ENCODE results near the gene OSER1.

The OSER1 gene

DNA sequence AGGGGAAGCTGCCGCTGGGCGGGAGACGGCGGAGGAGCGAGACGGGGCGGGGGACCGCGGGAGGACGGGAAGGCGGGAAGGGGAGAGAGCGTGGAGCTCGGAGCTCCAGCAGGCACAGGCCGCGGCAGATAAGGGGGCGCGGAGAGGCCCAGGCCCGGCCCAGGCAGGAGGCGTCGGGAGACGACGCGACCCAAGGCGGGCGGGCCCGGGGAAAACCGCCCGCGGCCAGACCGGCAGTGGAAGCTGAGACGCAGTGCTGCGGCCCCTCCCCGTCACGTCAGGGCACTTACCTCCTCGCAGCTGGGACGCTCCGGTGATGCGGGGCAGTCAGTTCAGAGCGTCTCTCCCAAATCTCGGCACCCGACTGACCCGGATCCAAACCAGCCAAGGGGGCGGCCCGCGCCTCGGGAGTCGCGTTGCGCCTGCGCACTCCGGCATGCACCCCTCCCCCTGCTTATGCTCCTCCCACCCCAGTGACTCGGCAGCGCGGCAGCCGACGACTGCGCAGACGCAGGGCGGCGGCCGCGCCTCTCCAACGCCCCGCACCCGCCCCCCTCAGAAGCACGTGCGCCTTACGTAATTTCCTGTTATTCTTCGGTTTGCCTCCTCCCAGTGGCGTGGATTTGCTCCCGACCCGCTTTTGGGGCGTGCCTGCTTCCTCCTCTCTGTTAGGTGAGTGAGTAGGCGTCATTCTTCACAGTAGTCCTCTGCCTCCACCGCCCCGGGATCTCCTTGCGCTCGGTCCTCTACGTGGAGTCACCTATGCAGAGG, at the start of gene OSER1:
Gene OSER1, minus strand, starts transcription at position 366 of the 771 bp plus-strand sequence. CDS start 3,814 bp downstream, outside the sequence.
- TF ChIP-seq, protein P1, sequence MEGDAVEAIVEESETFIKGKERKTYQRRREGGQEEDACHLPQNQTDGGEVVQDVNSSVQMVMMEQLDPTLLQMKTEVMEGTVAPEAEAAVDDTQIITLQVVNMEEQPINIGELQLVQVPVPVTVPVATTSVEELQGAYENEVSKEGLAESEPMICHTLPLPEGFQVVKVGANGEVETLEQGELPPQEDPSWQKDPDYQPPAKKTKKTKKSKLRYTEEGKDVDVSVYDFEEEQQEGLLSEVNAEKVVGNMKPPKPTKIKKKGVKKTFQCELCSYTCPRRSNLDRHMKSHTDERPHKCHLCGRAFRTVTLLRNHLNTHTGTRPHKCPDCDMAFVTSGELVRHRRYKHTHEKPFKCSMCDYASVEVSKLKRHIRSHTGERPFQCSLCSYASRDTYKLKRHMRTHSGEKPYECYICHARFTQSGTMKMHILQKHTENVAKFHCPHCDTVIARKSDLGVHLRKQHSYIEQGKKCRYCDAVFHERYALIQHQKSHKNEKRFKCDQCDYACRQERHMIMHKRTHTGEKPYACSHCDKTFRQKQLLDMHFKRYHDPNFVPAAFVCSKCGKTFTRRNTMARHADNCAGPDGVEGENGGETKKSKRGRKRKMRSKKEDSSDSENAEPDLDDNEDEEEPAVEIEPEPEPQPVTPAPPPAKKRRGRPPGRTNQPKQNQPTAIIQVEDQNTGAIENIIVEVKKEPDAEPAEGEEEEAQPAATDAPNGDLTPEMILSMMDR (conservative IDR thresholded peaks at IDR 0.05; ENCODE audit: low read depth, low read length) = no peak
- peak; percentile 98 for DNase-seq (ENCODE audit: low read depth)
- peak within 1 kb of the TSS; percentile 97 for H3K4me3 ChIP-seq (ENCODE audit: low read depth, low read length)

- TF ChIP-seq, protein P1 (conservative IDR thresholded peaks at IDR 0.05; ENCODE audit: low read depth, low read length) = no peak
- H3K4me3 ChIP-seq (ENCODE audit: low read depth, low read length) = no peak overlapping the region
- no peak for DNase-seq (ENCODE audit: low read depth)
Observed at GRCh38 chr20:44258226-44258890, 47.8 kb upstream of the OSER1 start.

GRCh38 chr20:44256961-44257360, 46.4 kb upstream of the OSER1 start:
- TF ChIP-seq, protein P1 (conservative IDR thresholded peaks at IDR 0.05; ENCODE audit: low read depth, low read length) = no peak
- H3K4me3 ChIP-seq (ENCODE audit: low read depth, low read length) = no peak overlapping the region
- DNase-seq (ENCODE audit: low read depth) = no peak

GRCh38 chr20:44255942-44256341, 45.4 kb upstream of the OSER1 start:
- TF ChIP-seq, protein P1 (conservative IDR thresholded peaks at IDR 0.05; ENCODE audit: low read depth, low read length) = no peak
- H3K4me3 ChIP-seq (ENCODE audit: low read depth, low read length) = no peak overlapping the region
- no peak for DNase-seq (ENCODE audit: low read depth)

DNA sequence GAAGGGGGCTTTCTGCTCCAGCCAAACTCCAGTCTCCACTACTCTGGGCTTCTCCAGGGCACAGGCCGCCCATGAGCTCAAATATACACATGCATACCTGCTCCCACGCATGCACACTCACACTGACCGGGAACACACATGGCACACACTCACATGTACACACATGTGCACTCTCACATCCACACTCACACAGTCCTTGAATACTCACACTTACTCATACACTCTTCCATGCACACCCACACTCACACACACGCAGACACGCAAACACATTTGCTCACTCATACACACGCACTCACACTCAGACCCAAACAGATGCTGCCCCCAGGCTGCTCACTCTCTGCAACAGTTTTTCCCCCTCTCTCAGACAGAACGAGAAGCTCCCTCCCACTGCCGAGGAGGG, 43.5 kb upstream of the OSER1 start:
- H3K4me3 ChIP-seq (ENCODE audit: low read depth, low read length) = no peak overlapping the region
- DNase-seq (ENCODE audit: low read depth) = no peak
- TF ChIP-seq, protein P1 (conservative IDR thresholded peaks at IDR 0.05; ENCODE audit: low read depth, low read length) = no peak

GRCh38 chr20:44253528-44253927, 43.0 kb upstream of the OSER1 start:
- TF ChIP-seq, protein P1 (conservative IDR thresholded peaks at IDR 0.05; ENCODE audit: low read depth, low read length) = peak; percentile 19
- H3K4me3 ChIP-seq (ENCODE audit: low read depth, low read length) = no peak overlapping the region
- no peak for DNase-seq (ENCODE audit: low read depth)

Measured in choroid plexus epithelial cell (primary cell).